Mucosa of rectum (tissue), 2 donors: Measurements from ENCODE around the gene FAM222A.

Experiments used
- H3K27ac ChIP-seq, 2 donors: one replicate each; pipeline ENCODE4 v1.7.0; 2013; ENCODE audit warnings: inconsistent platforms in 2 of 2, low read depth in 2 of 2, low read length in 2 of 2
- H3K27me3 ChIP-seq, 2 donors: one replicate each; pipeline ENCODE4 v1.7.0; 2013; ENCODE audit warnings: low read length in 2 of 2; ENCODE audit not compliant: control insufficient read depth in 2 of 2, insufficient read depth in 2 of 2
- H3K36me3 ChIP-seq, 2 donors: one replicate each; pipeline ENCODE4 v1.7.0; 2013; ENCODE audit warnings: low read length in 2 of 2; ENCODE audit not compliant: control insufficient read depth in 2 of 2, insufficient read depth in 2 of 2
- H3K4me1 ChIP-seq, 2 donors: one replicate each; pipeline ENCODE4 v1.7.0; 2013; ENCODE audit warnings: low read length in 2 of 2, mild to moderate bottlenecking in 1 of 2; ENCODE audit not compliant: control insufficient read depth in 2 of 2, insufficient read depth in 2 of 2
- H3K4me3 ChIP-seq, 2 donors: one replicate each; pipeline ENCODE4 v1.7.0; 2013; ENCODE audit warnings: low read length in 2 of 2
- H3K9ac ChIP-seq, 2 donors: one replicate each; pipeline ENCODE4 v1.7.0; 2013; ENCODE audit warnings: low read length in 2 of 2, low read depth in 1 of 2, mild to moderate bottlenecking in 1 of 2
- H3K9me3 ChIP-seq, 2 donors: one replicate each; pipeline ENCODE4 v1.7.0; 2013; ENCODE audit warnings: low read length in 2 of 2; ENCODE audit not compliant: control insufficient read depth in 2 of 2
- donor health status: healthy.
- donor health status: Normal muscosa, but diverticular disease.

FAM222A gene

DNA sequence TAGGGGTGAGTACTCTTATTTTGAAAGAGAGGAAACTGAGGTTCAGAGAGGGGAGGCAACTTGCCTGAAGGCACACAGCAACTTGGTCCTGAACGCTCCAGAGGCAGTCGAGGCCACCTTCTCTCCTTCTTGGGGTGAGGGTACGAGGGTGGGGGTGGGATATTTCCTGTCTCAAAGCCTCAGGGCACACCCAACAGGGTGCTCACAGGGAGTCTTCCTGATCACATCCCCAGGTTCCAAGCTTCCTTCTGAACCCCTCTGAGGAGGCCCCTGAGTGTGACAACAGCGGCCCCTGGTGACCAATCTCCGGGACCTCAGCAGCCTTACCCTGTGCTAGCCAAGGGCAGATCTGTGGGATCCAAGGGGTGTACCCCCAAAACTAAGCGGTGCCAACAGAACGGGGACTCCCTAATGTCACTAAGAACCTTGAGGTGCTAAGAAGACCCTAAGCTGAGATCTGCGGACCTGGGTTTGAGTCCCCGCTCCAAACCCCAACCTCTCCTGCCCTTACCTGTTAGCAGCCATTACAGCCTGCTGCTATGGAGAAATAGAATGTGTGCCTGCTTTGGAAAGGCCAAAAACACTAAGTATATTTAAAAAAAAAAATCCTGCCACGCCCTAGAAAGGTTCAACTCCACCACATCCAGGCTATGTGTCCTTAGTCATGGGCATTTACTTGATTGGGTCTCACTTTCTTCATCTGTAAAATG is 61.7 kb downstream of the FAM222A start:
- Histone ChIP-seq H3K36me3 (no peaks in the 10 kb centered on the region), H3K9me3 (no peaks in the 10 kb centered on the region), H3K4me1 (peaks cover 0 to 7% of the 10 kb centered on the region in 2 donors), H3K4me3 (no peak overlapping the region), H3K27me3 (peaks cover 0 to 1% of the 10 kb centered on the region in 2 donors), H3K27ac (no peak overlapping the region), H3K9ac (no peak overlapping the region)

DNA sequence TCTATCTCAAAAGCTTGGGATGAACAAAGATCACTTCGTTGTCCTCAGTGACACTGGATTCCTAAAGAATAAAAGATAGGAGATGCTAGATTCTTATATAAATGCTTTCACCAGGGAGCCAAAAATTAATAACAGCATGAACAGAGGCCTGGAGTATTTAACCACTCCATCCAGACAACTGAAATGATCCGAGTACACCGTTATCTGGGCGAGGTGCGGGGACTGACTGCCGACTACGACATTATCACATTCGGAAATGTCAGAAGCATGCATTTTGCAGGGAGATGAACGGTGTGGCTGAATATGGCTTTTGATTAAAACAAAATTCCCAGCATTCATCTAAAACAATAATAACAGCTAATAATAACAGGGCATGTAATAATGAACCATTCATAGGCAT is 63.0 kb downstream of the FAM222A start:
- H3K27me3 ChIP-seq = peaks cover 0 to 1% of the 10 kb centered on the region in 2 donors
- H3K9ac ChIP-seq = no peak overlapping the region
- peaks cover 0 to 7% of the 10 kb centered on the region in 2 donors for H3K4me1 ChIP-seq
- no peak overlapping the region for H3K4me3 ChIP-seq
- no peaks in the 10 kb centered on the region for H3K9me3 ChIP-seq
- H3K36me3 ChIP-seq = no peaks in the 10 kb centered on the region
- no peak overlapping the region for H3K27ac ChIP-seq

DNA sequence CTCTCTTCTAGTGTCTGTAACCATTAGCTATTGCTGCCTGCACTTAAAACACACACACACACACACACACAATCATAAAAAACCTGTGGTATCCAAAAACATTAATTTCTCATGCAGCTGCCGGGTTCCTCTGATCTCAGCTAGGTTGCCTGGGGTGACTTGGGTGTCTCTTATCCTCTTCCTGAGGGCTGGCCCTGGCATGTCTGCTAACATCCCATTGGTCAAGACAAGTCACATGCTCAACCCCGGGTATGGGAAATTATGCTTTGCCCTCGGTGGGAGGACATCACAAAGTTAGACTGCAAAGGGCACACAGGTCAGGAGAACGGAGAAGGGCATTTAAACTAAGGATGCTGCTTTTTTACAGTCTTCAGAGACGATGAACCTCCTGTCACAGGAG is 63.9 kb downstream of the FAM222A start:
- Histone ChIP-seq H3K9ac (no peak overlapping the region), H3K27ac (no peak overlapping the region), H3K36me3 (no peaks in the 10 kb centered on the region), H3K9me3 (no peaks in the 10 kb centered on the region), H3K27me3 (peaks cover 0 to 1% of the 10 kb centered on the region in 2 donors), H3K4me3 (peak overlapping the region in 1 of 2 donors; percentile 20), H3K4me1 (peaks cover 0 to 7% of the 10 kb centered on the region in 2 donors)

DNA sequence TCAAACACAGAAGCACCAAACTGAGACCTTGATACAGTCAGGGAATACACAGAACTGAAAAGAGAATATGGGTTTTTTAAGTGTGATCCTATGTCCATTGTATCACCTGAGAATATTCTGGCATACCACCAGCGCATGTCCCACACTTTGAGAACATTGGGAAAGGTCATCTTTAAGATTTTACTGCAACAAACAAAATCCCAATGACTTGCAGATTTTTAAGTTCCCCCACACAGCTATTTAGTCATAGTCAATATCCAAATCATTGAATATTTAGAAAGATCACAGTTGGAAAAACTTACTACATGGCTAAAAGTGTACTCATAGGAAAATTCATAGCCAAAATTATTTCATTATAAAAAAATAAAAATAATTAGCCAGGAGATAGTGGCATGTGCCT is 65.1 kb downstream of the FAM222A start:
- Histone ChIP-seq H3K27me3 (peaks cover 0 to 1% of the 10 kb centered on the region in 2 donors), H3K27ac (no peak overlapping the region), H3K36me3 (no peaks in the 10 kb centered on the region), H3K9me3 (no peaks in the 10 kb centered on the region), H3K4me1 (peaks cover 0 to under 1% of the 10 kb centered on the region in 2 donors), H3K9ac (no peak overlapping the region), H3K4me3 (no peak overlapping the region)

DNA sequence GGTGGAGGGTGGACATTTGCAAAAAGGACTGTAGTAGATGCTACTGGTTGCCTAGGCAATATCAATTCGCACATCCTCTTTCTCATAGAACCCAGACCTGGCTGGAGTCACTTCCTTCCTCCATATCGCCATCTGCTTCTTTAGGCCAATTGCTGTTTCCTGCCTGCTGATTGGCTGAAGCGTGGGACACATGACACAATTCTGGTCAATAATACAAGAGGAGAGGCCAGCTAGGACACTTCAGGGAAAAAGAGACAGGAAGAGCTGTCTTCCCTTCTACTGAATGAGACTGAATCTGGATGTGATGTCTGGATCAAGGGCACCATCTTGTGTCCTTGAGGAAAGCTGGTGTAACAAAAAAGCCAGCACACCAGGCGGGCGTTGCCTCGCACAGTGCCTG is 65.8 kb downstream of the FAM222A start:
- H3K27me3 ChIP-seq = no peaks in the 10 kb centered on the region
- no peaks in the 10 kb centered on the region for H3K9me3 ChIP-seq
- H3K4me3 ChIP-seq = no peak overlapping the region
- no peaks in the 10 kb centered on the region for H3K36me3 ChIP-seq
- H3K9ac ChIP-seq = no peak overlapping the region
- H3K27ac ChIP-seq = no peak overlapping the region
- H3K4me1 ChIP-seq = no peaks in the 10 kb centered on the region

DNA sequence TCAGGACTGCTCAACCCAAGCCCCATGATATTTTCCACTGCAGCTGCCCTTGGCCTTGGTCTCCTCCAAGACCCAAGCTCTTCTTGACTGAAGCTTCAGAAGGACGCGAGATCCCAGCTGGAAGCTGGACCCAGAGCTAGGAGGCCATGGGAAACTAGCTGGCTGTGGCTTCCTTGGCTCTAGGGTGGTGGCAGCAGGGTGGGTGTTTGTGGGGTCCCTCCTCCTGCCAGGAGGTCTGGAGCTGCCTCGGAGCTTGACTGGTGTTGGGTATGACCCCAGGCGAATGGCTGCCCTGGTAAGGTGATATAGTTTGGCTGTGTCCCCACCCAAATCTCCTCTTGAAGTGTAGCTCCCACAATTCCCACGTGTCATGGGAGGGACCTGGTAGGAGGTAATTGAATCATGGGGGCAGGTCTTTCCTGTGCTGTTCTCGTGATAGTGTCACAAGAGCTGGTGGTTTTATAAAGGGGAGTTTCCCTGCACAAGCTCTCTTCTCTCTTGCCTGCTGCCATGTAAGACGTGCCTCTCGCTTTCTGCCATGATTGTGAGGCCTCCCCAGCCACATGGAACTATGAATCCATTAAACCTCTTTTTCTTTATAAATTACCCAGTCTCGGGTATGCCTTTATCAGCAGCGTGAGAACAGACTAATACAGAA is 68.2 kb downstream of the FAM222A start:
- Histone ChIP-seq H3K27ac (no peak overlapping the region), H3K4me1 (no peaks in the 10 kb centered on the region), H3K9me3 (no peaks in the 10 kb centered on the region), H3K36me3 (no peaks in the 10 kb centered on the region), H3K4me3 (no peak overlapping the region), H3K27me3 (no peaks in the 10 kb centered on the region), H3K9ac (no peak overlapping the region)

DNA sequence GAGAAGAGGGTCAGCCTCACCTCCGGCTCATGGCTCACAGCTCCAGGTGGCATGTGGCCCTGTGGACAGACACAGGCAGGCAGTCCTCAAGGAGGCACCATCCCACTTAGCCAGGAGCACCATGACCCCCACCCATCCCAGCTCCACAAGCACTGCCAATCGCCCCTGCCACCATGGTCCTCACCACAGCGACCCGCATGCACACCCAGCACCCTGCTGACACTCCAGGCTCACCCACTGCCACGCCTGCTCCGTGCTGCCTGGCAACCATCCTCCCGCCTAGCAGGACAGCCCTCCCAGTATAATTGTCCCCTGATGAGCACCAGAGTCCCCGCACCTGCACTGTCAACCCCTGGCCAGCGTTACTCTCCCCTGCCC is 68.7 kb downstream of the FAM222A start:
- H3K9me3 ChIP-seq = no peaks in the 10 kb centered on the region
- no peak overlapping the region for H3K9ac ChIP-seq
- no peaks in the 10 kb centered on the region for H3K4me1 ChIP-seq
- no peak overlapping the region for H3K27ac ChIP-seq
- no peaks in the 10 kb centered on the region for H3K36me3 ChIP-seq
- H3K27me3 ChIP-seq = no peaks in the 10 kb centered on the region
- no peak overlapping the region for H3K4me3 ChIP-seq

DNA sequence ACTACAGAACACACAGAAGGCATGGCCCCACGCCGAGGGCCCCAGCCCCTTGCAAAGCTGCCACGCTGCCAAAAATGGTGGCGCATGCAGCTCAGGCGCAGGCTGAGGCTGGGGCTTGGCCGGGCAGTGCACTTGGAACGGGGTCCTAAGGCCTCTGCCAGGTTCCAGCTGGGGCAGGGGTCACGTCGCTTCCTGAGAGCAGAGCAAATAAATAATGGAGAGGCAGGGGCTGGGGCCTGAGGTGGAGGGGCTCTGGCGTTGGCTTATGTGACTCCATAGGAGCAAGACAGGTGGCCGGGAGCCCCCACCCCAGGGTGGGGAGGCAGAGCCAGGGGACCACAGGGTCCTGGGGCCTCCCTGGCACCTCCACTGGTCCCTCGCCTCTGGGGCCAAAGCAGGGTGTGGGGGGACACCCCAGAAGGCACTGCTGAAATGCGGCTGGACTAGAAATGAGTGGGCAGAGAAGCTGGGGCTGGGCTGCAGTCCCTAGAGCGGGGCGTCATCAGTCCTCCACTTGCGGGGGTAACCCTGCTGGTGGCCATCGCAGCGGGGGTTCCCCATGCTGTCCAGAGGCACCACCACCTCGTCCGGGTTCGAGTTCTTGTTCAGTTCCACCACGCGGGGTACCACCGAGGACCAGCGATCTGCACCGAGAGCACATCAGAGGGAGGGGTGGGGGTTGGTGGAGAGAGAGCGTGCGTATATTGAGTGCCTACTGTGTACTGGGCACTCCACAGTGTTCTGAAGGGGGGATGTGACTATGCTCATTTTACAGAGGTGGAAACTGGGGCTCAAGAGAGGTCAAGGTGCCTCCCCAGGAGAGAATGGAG is 69.7 kb downstream of the FAM222A start:
- Histone ChIP-seq H3K27ac (no peak overlapping the region), H3K36me3 (no peaks in the 10 kb centered on the region), H3K9ac (no peak overlapping the region), H3K4me1 (no peaks in the 10 kb centered on the region), H3K27me3 (no peaks in the 10 kb centered on the region), H3K9me3 (no peaks in the 10 kb centered on the region), H3K4me3 (no peak overlapping the region)

DNA sequence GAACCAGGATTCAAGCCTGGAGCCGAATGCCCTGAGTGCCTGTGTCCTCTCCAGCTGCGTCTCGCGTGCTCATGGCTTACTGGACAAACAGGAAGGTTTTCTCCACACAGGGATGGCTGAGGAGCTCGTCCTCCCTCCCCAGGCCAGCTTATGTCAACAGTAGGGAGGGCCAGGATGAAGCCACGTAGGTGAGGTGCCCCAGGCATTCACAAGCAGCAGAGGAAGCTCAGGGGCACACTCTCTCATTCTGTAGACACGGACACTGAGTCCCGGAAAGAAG is 70.3 kb downstream of the FAM222A start:
- Histone ChIP-seq H3K4me1 (no peaks in the 10 kb centered on the region), H3K9me3 (no peaks in the 10 kb centered on the region), H3K36me3 (no peaks in the 10 kb centered on the region), H3K4me3 (no peak overlapping the region), H3K9ac (no peak overlapping the region), H3K27ac (no peak overlapping the region), H3K27me3 (peaks cover 0 to 2% of the 10 kb centered on the region in 2 donors)

DNA sequence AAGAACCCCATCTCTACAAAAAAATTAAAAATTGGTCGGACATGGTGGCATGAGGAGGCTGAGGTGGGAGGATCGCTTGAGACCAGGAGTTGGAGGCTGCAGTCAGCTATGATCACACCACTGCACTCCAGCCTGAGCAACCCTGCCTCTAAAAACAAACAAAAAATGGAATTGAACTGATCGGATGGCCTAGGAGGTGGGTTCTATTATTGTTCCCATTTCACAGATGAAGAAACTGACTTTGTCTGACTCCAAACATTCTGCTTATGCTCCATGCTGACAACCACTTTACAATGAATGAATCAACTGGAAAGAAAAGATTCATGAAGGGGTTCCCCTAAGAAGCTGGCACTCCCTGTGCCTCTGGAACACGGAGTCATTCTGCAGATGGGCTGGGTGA is 72.2 kb downstream of the FAM222A start:
- Histone ChIP-seq H3K27ac (no peak overlapping the region), H3K4me3 (no peak overlapping the region), H3K4me1 (no peaks in the 10 kb centered on the region), H3K36me3 (no peaks in the 10 kb centered on the region), H3K9ac (no peak overlapping the region), H3K9me3 (no peaks in the 10 kb centered on the region), H3K27me3 (peaks cover 0 to 2% of the 10 kb centered on the region in 2 donors)
